Stimulated activated CD4-positive, alpha-beta T cell treated with anti-CD3 and anti-CD28 coated beads, TNF-alpha, amount 100 ng/mL, for 48 hours (primary cell): Measurements from ENCODE around the gene REPS1.
"Not testable (repeated sequence)": the region's sequence is repeated elsewhere in the genome, so short reads cannot be mapped to it uniquely, and the experiment has no call there.

Experiments
- DNase-seq, 3 donors: peaks; one replicate each; pipeline ENCODE4 v3.0.0-alpha.2; 2020; ENCODE audit warnings: low read depth in 3 of 3

Gene REPS1

DNA sequence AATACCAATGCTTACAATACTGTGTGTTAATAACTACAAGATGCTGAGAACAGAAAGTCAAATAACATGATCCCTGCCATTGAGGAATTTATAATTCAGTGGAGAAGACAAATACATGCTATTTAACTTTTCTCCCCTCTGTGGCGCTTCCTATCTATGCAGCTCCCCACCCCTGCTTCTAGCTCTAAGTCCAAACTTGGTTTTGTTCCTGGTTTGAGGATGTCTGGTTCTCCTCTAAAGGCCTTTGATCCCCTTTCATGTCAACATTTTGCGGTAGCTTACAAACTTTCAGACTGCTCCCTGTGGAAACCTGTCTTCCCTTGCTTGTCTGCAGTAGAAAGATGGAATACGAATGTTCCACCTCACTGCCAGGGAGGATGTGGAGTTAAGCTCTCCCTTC, 18.4 kb upstream of the REPS1 start:
- no peak for DNase-seq

GRCh38 chr6:139003751-139004150, 15.7 kb upstream of the REPS1 start:
- DNase-seq = no peak

- no peak for DNase-seq
These were observed 12.1 kb upstream of the REPS1 start for GRCh38 chr6:138999949-139000725.

- no peak for DNase-seq
These were observed 9.1 kb upstream of the REPS1 start for GRCh38 chr6:138997136-138997535.

GRCh38 chr6:138996524-138996923, 8.5 kb upstream of the REPS1 start:
- no peak for DNase-seq

GRCh38 chr6:138993410-138993809, 5.4 kb upstream of the REPS1 start:
- DNase-seq = not testable (repeated sequence)

DNA sequence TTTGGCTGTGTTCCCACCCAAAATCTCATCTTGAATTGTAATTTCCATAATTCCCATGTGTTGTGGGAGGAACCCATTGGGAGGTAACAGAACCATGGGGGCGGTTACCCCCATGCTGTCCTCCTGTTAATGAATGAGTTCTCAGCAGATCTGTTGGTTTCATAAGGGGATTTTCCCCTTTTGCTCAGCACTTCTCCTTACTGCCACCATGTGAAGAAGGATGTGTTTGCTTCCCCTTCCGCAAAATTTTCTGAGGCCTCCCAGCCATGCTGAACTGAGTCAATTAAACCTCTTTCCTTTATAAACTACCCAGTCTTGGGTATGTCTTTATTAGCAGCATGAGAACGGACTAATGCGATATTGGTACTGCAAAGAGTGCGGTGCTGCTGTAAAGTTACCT, 4.9 kb upstream of the REPS1 start:
- DNase-seq = not testable (repeated sequence)

DNA sequence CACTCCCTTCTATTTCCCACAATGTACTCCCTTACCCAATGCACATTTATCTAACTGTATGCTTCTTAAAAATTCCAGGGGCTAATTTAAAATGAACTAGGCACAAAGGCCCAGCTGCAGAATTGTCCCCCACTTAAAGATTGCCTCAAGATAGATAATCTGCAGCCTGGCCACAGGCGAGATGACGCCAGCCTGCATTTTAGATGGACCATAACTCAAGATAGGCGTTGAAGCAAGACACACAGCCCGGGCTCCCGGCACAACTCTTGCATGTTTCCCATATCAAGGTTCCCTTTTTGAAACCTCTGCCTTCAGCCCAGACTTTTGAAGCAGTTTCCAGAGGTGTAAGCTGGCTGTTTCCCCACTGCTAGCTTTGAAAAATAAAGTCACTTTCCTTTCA, 3.2 kb upstream of the REPS1 start:
- no peak for DNase-seq

DNA sequence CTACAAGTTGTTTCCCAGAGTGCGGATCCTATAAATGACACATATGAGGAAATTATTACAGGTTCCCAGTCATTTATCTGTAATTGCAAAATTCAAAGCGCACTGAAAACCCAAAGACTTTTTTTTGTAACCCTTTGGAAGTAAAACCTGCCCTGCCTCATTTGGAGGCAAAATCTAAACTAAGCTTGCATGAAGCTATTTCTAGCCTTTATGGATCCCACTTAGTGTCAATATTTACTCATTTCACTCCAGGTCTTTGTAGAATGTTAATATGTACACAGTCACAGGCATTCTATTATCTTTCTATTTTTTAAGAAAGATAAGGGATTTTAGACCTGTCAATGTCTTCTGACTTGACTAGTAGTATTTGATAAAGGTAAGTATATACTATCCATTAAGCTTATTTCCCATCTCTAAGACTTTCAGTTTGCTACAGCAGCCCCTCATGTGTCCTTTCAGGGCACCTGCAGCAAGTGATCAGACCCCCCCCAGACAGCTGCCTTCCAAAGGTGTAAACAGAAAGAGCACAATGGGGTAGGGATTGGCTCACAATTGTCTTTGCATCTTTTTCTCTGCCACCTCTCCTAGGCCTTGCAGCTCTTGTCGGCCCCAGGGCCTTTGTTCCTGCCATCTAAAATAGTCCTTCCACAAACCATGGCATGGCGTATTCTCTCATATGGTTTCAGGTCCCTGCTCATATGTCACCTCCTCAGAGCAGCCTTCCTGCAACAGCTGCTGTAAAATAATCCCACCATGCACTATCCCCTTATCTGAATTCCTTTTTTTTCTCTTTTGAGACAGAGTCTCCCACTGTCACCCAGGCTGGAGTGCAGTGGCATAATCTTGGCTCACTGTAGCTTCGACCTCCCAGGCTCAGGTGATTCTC, 1.3 kb upstream of the REPS1 start:
- DNase-seq = no peak

DNA sequence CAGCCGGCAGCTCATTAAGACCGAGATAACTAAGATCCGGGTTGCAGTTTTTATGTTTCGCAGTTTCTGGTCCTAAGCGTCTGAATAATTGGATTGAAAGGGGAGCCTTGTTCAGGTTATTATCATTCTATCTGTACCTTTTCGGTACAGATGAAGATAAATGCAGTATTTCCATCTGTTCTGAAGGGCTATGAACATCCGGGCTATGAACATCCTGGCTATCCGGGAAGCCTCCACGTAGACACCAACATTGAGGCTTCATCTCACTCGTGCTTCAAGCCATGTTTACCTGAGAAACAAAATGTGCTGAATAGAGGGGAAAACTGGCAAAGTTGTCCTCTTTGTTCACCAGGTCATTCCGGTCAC, 399 bp upstream of the REPS1 start:
- DNase-seq = no peak

GRCh38 chr6:138987080-138987642, 892 bp downstream of the REPS1 start:
- no peak for DNase-seq

GRCh38 chr6:138986578-138986977, 1.5 kb downstream of the REPS1 start:
- DNase-seq = no peak

DNA sequence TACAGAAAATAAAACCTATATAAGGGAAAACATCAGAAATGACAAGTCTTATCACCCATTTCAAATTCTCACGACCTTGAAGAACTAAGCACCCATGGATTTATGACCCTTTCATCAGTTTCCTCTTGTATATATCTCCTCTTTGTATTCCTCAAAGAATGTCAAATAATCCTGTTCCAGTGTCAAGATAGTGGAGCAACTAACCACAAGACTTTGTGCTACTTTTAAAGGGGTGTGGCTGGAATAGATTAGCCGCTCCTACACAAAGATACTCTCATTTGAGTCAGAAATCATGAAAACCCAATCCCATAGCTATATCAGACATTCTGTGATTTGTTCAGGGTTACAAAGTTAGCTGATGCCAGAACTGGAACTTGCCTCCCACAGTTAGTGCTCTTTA, 6.6 kb downstream of the REPS1 start:
- no peak for DNase-seq

DNA sequence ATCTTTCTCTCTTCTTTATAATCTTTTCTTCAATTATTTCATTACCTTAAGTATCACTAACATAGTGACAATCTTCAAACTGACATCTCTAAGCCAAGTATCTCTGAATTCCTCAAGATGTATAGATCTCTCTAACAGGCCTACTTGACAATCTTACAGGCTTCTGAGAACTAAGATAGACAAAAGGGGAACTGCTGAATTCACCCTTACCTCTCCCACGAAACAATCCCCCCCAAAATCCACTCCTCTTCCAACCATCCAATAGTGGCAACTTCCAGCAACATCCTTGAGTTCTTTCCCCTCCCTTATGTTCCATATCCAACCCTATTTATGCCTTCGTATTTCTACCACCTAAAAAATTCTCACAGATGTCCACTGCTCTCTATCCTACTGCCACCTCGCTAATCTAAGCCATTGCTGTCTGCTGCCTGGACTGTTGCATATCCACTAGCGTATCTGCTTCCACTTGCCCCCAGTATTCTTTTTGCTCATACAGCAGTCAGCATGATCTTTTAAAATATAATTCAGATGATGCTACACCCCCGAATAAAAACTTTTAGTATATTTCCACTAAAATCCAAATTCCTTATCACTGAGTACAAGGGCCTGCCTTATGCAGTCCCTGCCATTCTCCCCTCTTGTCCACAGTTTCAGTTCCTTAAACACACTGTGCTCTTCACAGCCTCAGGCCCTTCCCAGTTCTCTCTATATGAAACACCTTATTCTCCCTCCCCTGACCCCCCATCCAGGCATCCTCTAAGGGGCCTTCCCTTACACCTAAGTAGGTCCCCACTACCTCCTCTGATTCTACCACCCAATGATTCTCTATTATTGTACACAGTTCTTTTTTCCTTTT, 8.0 kb downstream of the REPS1 start:
- no peak for DNase-seq

- DNase-seq = no peak
These were observed 8.7 kb downstream of the REPS1 start for GRCh38 chr6:138979365-138979764.

GRCh38 chr6:138978229-138978628, 9.8 kb downstream of the REPS1 start:
- DNase-seq = no peak

- DNase-seq = no peak
These were observed 10.3 kb downstream of the REPS1 start for GRCh38 chr6:138977646-138978167.

- DNase-seq = no peak
These were observed 10.8 kb downstream of the REPS1 start for GRCh38 chr6:138977242-138977641.

- DNase-seq = no peak
These were observed 12.2 kb downstream of the REPS1 start for GRCh38 chr6:138975815-138976214.

DNA sequence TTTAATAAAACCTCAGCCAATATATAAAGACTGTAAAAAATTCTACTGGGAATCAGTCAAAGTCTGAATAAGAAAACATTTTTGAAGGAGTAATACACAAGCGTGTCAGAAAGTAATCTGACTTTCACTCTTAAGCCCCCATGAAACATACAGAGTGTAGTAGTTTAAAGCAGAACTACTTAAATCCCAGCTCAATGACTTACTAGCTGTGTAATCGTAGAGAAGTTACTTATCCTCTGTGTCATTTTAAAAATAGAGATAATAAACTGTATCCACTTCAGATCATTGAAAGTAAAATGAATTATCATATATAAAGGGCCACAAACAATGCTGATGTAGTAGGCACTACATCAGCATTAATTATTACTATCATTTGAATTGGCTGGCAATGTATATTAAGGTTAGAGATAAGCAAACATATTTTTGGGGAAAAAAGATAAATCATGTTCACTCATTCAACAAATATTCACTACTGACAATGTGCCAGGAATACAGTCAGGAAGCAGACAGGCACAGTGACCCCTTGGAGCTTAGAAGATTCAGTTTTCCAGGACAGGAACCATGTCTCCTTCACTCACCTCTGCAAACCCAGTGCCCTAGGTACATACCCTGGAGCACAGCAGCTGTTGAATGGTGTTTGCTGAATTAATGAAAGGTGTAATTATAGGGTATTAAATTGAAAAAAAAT, 14.4 kb downstream of the REPS1 start:
- no peak for DNase-seq

GRCh38 chr6:138972226-138972665, 15.8 kb downstream of the REPS1 start:
- no peak for DNase-seq
